ENCODE data around the gene ZNF335.
"Not testable (repeated sequence)": the region's sequence is repeated elsewhere in the genome, so short reads cannot be mapped to it uniquely, and the experiment has no call there.

The ZNF335 gene

DNA sequence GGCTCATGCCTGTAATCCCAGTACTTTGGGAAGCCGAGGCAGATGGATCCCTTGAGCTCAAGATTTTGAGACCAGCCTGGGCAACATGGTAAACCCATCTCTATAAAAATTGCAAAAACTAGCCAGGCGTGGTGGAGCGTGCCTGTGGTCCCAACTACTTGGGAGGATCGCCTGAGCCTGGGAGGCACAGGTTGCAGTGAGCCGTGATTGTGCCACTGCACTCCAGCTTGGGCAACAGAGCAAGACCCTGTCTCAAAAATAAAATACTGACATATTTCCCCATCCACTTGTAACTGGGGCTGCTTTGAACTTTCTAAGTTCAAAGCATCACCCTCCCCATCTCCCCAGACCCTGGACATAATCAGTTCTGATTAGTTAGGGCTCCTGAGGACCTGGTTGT is 29.5 kb upstream of the ZNF335 start:
- peaks cover 5 to 25% (median 19%) of the 10 kb centered on the region in 5 donors for H3K27me3 ChIP-seq (ENCODE audit: control insufficient read depth in 5 of 5, insufficient read depth in 4 of 5, low read length in 5 of 5)
- no peak overlapping the region for H3K4me3 ChIP-seq (ENCODE audit: low read depth in 1 of 5, low read length in 5 of 5)
- peaks cover 0 to 56% (median 17%) of the 10 kb centered on the region in 5 donors for H3K4me1 ChIP-seq (ENCODE audit: control insufficient read depth in 5 of 5, insufficient read depth in 5 of 5, low read length in 5 of 5)
- no peaks in the 10 kb centered on the region for H3K36me3 ChIP-seq (ENCODE audit: control insufficient read depth in 5 of 5, insufficient read depth in 5 of 5, low read length in 5 of 5)
- no peak overlapping the region for H3K9ac ChIP-seq (ENCODE audit: low read length in 5 of 5)
- H3K27ac ChIP-seq (ENCODE audit: low read depth, low read length): no peak overlapping the region
- H3K9me3 ChIP-seq (ENCODE audit: control insufficient read depth in 5 of 5, low read length in 5 of 5): no peaks in the 10 kb centered on the region

DNA sequence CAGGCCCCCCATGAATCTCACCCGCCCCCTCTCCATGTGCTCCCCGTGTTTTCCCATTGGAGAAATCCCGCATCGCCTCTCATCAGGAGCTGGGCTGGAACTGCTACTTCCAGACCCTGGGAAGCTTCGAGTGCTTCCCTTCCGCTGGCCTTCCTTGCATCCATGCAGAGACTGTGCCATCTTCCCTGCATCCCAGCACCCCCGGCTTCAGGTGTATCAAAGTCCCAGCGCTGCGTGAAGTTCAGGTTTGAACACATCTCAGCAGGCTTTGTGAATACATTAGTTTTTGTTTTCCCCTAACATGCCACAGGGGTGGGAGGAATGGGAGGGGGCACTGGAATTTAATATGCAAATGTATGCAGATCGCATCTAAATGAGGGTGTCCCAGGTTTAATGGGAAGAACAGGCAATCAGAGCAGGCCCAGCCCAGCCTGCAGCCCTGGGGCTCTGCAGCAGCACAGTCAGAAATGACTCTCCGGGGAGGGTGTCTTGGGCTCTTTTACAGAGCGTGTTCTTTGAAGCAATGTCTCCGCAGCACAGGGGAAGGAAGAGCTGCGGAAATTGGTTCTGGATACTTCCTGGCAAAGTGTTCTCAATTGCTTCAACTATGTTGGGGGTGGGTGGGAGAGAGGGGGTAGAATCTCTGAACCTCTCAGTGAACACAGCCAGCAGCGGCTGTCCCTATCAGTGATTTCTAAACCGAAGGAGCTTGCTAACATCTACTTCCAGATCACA is 28.4 kb upstream of the ZNF335 start:
- Histone ChIP-seq H3K9ac (ENCODE audit: low read length in 5 of 5) (no peak overlapping the region), H3K27ac (ENCODE audit: low read depth, low read length) (no peak overlapping the region), H3K4me1 (ENCODE audit: control insufficient read depth in 5 of 5, insufficient read depth in 5 of 5, low read length in 5 of 5) (peaks cover 0 to 47% (median 17%) of the 10 kb centered on the region in 5 donors), H3K27me3 (ENCODE audit: control insufficient read depth in 5 of 5, insufficient read depth in 4 of 5, low read length in 5 of 5) (peaks cover 7 to 23% (median 19%) of the 10 kb centered on the region in 5 donors), H3K9me3 (ENCODE audit: control insufficient read depth in 5 of 5, low read length in 5 of 5) (no peaks in the 10 kb centered on the region), H3K36me3 (ENCODE audit: control insufficient read depth in 5 of 5, insufficient read depth in 5 of 5, low read length in 5 of 5) (no peaks in the 10 kb centered on the region), H3K4me3 (ENCODE audit: low read depth in 1 of 5, low read length in 5 of 5) (no peak overlapping the region)

DNA sequence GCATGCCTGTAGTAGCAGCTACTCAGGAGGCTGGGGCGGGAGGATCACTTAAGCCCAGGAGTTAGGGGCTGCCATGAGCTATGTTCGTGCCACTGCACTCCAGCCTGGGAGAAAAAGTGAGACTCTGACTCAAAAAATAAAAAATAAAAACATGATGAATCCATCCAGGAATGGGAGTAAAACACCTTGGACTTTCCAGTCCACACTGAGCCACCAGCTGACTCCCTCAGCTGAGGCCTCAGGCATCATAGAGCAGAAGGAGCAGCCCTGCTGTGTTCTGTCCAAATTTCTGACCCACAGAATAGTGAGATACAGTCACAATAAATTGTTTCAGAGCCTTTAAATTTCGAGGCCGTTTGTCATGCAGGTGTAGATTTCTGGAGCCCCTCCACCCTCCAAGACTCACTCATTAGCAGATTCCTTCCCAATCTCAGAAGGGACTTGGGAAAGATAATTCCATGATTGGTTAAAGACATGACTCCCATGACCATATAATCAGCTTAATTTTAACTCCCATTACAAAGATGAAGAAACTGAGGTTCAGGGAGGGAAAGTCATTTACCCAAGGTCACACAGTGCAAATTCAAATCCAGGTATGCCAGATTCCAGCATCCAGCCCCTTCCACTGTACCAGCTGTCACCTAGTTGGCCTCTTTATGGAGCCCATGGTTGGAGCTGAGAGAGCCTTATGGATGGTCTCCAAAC is 27.7 kb upstream of the ZNF335 start:
- H3K9me3 ChIP-seq (ENCODE audit: control insufficient read depth in 5 of 5, low read length in 5 of 5): no peaks in the 10 kb centered on the region
- H3K27me3 ChIP-seq (ENCODE audit: control insufficient read depth in 5 of 5, insufficient read depth in 4 of 5, low read length in 5 of 5): peaks cover 7 to 23% (median 15%) of the 10 kb centered on the region in 5 donors
- H3K36me3 ChIP-seq (ENCODE audit: control insufficient read depth in 5 of 5, insufficient read depth in 5 of 5, low read length in 5 of 5): no peaks in the 10 kb centered on the region
- H3K4me3 ChIP-seq (ENCODE audit: low read depth in 1 of 5, low read length in 5 of 5): no peak overlapping the region
- H3K27ac ChIP-seq (ENCODE audit: low read depth, low read length): no peak overlapping the region
- no peak overlapping the region for H3K9ac ChIP-seq (ENCODE audit: low read length in 5 of 5)
- peaks cover 0 to 41% (median 15%) of the 10 kb centered on the region in 5 donors for H3K4me1 ChIP-seq (ENCODE audit: control insufficient read depth in 5 of 5, insufficient read depth in 5 of 5, low read length in 5 of 5)

DNA sequence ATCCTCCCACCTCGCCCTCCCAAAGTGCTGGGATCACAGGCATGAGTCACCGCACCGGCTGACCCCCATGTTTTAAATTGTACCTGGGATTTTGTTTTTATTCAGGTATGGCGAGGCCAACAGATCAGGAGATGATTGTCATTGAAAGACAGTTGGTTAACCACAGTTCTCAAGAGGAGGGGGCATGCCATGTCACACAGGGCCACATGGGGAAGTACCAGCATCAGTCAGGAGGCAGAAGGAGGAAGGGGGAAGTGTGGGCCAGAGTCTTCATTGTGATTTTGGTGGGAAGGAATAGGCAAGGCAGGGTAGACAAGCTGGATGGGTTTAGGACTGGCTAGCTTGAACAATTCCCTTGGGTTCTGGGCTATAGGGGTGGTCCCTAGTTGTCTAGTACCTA is 26.8 kb upstream of the ZNF335 start:
- Histone ChIP-seq H3K27me3 (ENCODE audit: control insufficient read depth in 5 of 5, insufficient read depth in 4 of 5, low read length in 5 of 5) (peaks cover 7 to 23% (median 15%) of the 10 kb centered on the region in 5 donors), H3K9me3 (ENCODE audit: control insufficient read depth in 5 of 5, low read length in 5 of 5) (no peaks in the 10 kb centered on the region), H3K4me1 (ENCODE audit: control insufficient read depth in 5 of 5, insufficient read depth in 5 of 5, low read length in 5 of 5) (peaks cover 0 to 35% (median 13%) of the 10 kb centered on the region in 5 donors), H3K36me3 (ENCODE audit: control insufficient read depth in 5 of 5, insufficient read depth in 5 of 5, low read length in 5 of 5) (no peaks in the 10 kb centered on the region), H3K9ac (ENCODE audit: low read length in 5 of 5) (no peak overlapping the region), H3K4me3 (ENCODE audit: low read depth in 1 of 5, low read length in 5 of 5) (no peak overlapping the region), H3K27ac (ENCODE audit: low read depth, low read length) (no peak overlapping the region)

DNA sequence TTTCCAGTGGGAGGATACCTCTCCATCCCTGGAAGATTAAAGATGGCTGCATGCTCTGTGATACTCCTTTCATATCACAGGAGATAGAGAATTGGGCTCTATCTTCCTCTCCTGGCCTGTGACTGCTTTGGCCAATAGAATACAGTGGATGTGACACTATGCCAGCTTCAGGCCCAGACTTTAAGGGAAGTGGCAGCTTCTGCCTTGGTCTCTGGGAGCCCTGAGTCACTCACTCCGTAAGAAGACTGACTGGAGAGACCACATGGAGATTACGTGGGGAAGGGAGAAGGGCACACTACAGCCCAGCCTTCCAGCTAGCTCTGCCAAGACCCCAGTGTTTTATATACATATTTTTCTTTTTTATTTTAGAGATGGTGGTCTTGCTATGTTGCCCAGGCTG is 26.3 kb upstream of the ZNF335 start:
- no peaks in the 10 kb centered on the region for H3K36me3 ChIP-seq (ENCODE audit: control insufficient read depth in 5 of 5, insufficient read depth in 5 of 5, low read length in 5 of 5)
- peaks cover 0 to 31% (median 13%) of the 10 kb centered on the region in 5 donors for H3K4me1 ChIP-seq (ENCODE audit: control insufficient read depth in 5 of 5, insufficient read depth in 5 of 5, low read length in 5 of 5)
- H3K27ac ChIP-seq (ENCODE audit: low read depth, low read length): no peak overlapping the region
- H3K9ac ChIP-seq (ENCODE audit: low read length in 5 of 5): peak overlapping the region in 1 of 5 donors; percentile 23
- no peak overlapping the region for H3K4me3 ChIP-seq (ENCODE audit: low read depth in 1 of 5, low read length in 5 of 5)
- peaks cover 10 to 26% (median 19%) of the 10 kb centered on the region in 5 donors for H3K27me3 ChIP-seq (ENCODE audit: control insufficient read depth in 5 of 5, insufficient read depth in 4 of 5, low read length in 5 of 5)
- no peaks in the 10 kb centered on the region for H3K9me3 ChIP-seq (ENCODE audit: control insufficient read depth in 5 of 5, low read length in 5 of 5)

DNA sequence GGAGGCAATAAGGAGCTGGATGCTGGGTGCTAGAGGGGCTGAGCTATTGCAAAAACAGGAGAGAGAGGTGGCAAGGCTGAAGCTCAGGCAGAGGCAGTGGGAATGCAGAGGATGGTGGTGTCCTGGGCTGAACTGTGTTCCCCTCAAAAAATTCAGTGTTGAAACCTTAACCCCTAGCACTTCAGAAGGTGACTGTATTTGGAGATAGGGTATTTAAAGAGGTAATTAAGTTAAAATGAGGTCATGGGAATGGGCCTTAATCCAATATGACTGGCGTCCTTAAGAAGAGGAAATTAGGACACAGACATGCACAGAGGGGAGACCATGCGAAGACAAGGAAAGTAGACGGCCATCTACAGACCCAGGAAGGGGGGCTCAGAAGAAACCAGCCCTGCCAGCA is 25.2 kb upstream of the ZNF335 start:
- H3K27ac ChIP-seq (ENCODE audit: low read depth, low read length): no peak overlapping the region
- H3K9me3 ChIP-seq (ENCODE audit: control insufficient read depth in 5 of 5, low read length in 5 of 5): no peaks in the 10 kb centered on the region
- H3K4me3 ChIP-seq (ENCODE audit: low read depth in 1 of 5, low read length in 5 of 5): no peak overlapping the region
- no peaks in the 10 kb centered on the region for H3K36me3 ChIP-seq (ENCODE audit: control insufficient read depth in 5 of 5, insufficient read depth in 5 of 5, low read length in 5 of 5)
- peaks cover 0 to 31% (median 13%) of the 10 kb centered on the region in 5 donors for H3K4me1 ChIP-seq (ENCODE audit: control insufficient read depth in 5 of 5, insufficient read depth in 5 of 5, low read length in 5 of 5)
- H3K9ac ChIP-seq (ENCODE audit: low read length in 5 of 5): no peak overlapping the region
- peaks cover 12 to 26% (median 21%) of the 10 kb centered on the region in 5 donors for H3K27me3 ChIP-seq (ENCODE audit: control insufficient read depth in 5 of 5, insufficient read depth in 4 of 5, low read length in 5 of 5)

DNA sequence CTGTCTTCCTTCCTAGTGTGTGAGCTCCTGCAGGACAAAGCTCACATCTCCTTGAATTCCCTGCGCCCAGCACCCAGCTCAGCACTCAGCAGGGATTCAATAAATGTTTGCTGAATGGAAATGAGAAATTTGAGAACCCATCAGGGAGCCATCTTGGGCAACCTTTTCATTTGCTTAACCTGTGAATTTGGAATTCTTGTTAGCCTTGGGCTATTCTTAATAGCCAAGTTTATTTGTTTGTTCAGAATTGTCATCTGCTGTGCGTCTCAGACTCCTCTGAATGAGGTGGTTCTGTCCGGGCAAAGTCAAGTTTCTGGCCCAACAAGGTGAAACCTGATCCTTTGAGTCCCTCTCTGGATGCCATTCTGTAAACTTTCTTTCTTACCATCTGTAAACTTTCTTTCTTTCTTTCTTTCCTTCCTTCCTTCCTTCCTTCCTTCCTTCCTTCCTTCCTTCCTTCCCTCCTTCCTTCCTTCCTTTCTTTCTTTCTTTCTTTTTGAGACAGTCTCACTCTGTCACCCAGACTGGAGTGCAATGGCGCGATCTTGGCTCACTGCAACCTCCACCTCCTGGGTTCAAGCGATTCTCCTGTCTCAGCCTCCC is 23.6 kb upstream of the ZNF335 start:
- H3K9me3 ChIP-seq (ENCODE audit: control insufficient read depth in 5 of 5, low read length in 5 of 5); H3K36me3 ChIP-seq (ENCODE audit: control insufficient read depth in 5 of 5, insufficient read depth in 5 of 5, low read length in 5 of 5): not testable (repeated sequence)

DNA sequence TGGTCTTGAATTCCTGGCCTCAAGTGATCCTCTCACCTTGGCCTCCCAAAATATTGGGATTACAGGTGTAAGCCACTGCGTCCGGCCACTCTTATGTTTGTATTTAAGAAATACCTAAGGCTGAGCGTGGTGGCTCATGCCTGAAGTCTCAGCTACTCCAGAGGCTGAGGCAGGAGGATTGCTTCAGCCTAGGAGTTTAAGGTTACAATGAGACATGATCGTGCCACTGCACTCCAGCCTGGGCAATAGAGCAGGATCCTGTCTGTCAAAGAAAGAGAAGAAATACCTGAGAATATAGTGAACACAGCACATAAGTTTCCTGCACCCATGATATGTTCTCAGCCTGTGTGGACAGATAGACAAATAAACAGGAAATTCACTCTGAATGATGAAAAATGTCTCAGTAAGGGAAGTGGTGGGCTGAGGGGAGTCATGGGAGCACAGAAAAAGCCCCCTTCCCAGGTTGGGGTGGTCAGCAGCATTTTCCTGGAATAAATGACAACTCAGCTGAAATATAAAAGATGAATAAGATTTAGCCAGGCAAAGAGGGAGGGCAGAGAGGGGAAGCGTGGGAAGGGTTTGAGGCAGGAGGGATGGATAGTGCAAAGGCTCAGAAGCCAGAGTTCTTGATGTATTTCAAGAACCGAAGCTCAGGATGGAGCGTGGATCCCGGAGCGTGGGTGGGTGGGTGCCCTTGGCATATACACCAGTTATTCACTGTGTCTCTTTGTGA is 22.9 kb upstream of the ZNF335 start:
- H3K9me3 ChIP-seq (ENCODE audit: control insufficient read depth in 5 of 5, low read length in 5 of 5): no peaks in the 10 kb centered on the region
- H3K27ac ChIP-seq (ENCODE audit: low read depth, low read length): no peak overlapping the region
- H3K9ac ChIP-seq (ENCODE audit: low read length in 5 of 5): no peak overlapping the region
- no peaks in the 10 kb centered on the region for H3K36me3 ChIP-seq (ENCODE audit: control insufficient read depth in 5 of 5, insufficient read depth in 5 of 5, low read length in 5 of 5)
- no peak overlapping the region for H3K4me3 ChIP-seq (ENCODE audit: low read depth in 1 of 5, low read length in 5 of 5)
- H3K4me1 ChIP-seq (ENCODE audit: control insufficient read depth in 5 of 5, insufficient read depth in 5 of 5, low read length in 5 of 5): peaks cover 0 to 18% (median 1%) of the 10 kb centered on the region in 5 donors
- peaks cover 12 to 23% (median 18%) of the 10 kb centered on the region in 5 donors for H3K27me3 ChIP-seq (ENCODE audit: control insufficient read depth in 5 of 5, insufficient read depth in 4 of 5, low read length in 5 of 5)

More for the DNA sequence above, 23.6 kb upstream of the ZNF335 start:
- not testable (repeated sequence) for H3K27ac ChIP-seq (ENCODE audit: low read depth, low read length); H3K4me3 ChIP-seq (ENCODE audit: low read depth in 1 of 5, low read length in 5 of 5); H3K9ac ChIP-seq (ENCODE audit: low read length in 5 of 5)
- Histone ChIP-seq H3K4me1 (ENCODE audit: control insufficient read depth in 5 of 5, insufficient read depth in 5 of 5, low read length in 5 of 5) (peaks cover 0 to 25% (median 7%) of the 10 kb centered on the region in 5 donors), H3K27me3 (ENCODE audit: control insufficient read depth in 5 of 5, insufficient read depth in 4 of 5, low read length in 5 of 5) (peaks cover 12 to 25% (median 18%) of the 10 kb centered on the region in 5 donors)

DNA sequence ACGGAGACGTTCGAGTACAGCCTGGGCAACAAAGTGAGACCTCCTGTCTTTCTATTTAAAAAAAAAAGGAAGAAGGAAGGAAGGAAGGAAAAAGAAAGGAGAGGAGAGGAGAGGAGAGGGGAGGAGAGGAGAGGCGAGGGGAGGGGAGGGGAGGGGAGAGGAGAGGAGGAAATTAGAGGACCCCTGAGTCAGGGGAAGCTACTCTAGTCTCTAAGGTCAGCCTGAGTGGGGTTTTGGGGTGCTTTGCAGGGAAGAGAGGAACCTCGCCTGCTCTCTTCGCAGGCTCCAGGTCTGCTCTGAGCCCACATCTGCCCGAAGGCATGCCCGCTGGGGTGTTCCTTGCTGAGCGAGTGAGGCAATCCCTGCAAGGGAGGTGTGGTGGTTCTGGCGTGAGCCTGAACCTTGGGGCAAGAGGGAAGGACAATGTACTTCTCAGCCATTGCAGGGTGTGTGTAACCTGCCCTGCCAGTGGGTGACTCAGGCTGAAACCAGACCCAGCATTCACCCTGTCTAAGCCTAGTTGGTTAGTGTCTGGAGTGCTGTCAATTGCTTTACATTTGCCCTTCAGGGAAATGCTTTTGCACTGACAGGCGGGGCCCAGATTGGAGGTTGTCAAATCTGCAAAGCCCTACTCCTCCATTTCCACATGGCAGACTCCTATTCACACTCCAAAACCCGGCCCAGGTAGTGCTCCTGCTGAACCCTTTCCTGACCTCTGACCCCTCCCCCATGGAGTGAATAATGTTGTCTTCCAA is 21.4 kb upstream of the ZNF335 start:
- Histone ChIP-seq H3K27me3 (ENCODE audit: control insufficient read depth in 5 of 5, insufficient read depth in 4 of 5, low read length in 5 of 5) (peaks cover 12 to 25% (median 16%) of the 10 kb centered on the region in 5 donors), H3K9ac (ENCODE audit: low read length in 5 of 5) (no peak overlapping the region), H3K36me3 (ENCODE audit: control insufficient read depth in 5 of 5, insufficient read depth in 5 of 5, low read length in 5 of 5) (no peaks in the 10 kb centered on the region), H3K27ac (ENCODE audit: low read depth, low read length) (no peak overlapping the region), H3K9me3 (ENCODE audit: control insufficient read depth in 5 of 5, low read length in 5 of 5) (no peaks in the 10 kb centered on the region), H3K4me1 (ENCODE audit: control insufficient read depth in 5 of 5, insufficient read depth in 5 of 5, low read length in 5 of 5) (peaks cover 0 to 10% (median 0%) of the 10 kb centered on the region in 5 donors), H3K4me3 (ENCODE audit: low read depth in 1 of 5, low read length in 5 of 5) (no peak overlapping the region)
